HG03103 (cell line): ENCODE results near the gene BMP10.
A peak's percentile ranks its signal among the peaks of the same experiment; 100 is the strongest.

ENCODE experiments used
- ATAC-seq: cut with Tn5 transposase; IDR thresholded peaks from one replicate; pipeline ENCODE4 v1.9.1; 2021; ENCODE audit warnings: low read depth; ENCODE audit not compliant: unreplicated experiment

Gene BMP10

DNA sequence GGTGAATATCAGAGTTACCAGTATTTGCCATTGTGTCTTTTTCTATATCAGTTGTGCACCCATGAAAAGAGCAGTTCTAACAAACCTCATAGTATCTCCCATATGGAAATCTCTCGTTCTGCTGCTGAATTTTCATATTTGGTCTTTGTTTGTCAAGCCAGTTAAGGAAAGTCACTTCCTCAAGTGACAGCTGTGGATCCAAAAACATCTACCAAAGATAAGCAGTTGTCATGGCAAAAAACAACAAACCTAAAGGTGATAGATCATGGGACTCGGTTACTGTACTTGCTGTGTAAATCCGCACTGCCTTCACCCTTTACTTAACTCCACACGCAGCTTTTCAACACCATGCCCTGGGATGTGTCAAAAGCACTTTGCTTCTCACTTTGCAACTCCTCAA is 17.3 kb downstream of the BMP10 start:
- no peak for ATAC-seq

DNA sequence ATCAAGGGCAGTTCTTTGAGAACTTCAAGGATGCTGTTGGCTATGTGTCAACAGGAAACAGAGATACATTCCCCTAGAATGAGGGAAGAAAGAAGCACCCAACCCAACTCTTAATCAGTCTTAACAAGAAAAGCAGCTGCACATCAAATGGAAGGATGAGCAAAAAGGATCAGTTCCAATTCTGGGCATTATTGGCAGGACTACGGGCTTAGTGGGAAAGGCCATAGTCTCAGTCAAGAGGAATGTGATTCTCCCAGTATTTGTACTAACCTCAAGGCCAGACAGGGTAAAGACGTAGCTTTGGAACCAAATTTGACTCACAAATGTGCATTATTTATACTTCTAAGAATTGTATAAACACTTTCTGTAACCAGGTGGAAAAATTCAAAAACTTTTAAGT is 18.2 kb downstream of the BMP10 start:
- no peak for ATAC-seq

DNA sequence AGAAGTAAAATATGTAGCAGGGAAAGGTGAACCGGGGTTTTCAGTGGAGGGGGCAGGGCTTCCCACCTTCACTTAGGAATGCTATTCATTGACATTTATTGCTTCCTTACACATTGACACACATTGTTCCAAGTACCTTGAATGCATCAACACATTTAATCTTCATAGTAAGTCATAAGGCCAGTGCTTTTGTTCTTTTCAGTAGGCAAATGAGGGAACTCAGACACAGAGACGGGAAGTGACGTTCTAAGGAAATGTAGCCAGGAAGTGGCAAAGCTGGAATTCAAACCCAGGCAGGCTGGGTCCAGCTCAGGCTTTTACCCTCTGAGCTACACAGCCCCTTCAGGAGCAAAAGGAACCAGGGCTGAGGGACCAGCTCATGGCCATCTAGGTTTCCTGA is 20.7 kb downstream of the BMP10 start:
- ATAC-seq: no peak

DNA sequence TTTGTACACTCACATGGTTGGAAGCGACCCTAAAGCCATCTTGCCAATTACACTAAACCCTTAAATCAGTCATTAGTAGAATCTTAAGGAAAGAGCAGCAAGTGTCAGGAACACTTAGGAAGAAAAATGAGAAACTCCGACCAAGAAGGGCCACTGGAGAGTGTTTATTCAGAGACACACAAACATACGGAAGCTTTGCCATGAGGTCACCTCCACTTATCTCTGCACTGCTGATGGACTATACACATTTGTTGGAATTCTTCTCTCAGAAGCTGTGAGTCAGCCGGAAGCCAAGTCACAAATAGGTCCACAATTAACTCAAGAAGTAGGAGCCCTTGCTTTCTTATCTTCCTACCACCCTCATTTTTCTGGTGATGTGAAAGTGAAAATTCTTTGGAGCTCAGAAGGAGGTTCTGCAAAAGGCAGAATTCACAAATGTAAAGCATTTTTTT is 21.6 kb downstream of the BMP10 start:
- no peak for ATAC-seq

DNA sequence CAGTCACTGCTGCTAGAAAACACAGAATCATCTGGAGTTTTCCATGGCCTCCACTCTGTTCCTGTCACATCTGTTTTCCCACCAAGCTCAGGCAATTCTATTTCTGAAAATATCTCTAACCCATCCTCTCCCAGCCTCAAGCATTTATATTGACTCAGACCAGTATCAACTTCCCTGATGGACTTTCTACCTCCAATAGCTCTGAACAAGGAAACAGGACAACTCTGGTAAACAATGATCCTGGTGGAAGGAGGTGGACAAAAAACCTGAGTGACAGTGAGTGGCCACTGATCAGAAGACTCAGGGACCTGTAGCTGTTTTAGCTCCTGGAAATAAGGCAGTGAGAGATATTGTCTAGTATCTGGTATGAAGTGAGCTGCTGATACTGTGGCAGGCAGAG is 23.4 kb downstream of the BMP10 start:
- no peak for ATAC-seq

DNA sequence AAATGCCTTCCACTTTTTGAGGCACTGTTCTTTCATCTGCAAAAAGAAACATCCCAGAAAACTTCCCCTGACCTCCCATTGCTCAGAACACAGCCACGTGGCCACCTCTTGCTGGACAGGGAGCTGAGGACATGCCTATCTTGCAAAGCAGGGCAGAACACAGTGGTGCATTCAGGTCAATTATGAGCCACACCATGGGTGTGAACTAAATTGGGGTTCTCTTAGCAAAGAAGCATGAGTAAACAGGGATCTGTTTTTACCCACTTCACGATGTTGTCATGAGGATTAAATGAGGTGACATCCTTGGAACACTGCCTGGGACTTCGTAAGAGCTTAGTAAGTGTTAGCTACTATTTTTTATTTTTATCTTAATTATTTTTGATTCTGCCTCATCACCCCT is 25.1 kb downstream of the BMP10 start:
- no peak for ATAC-seq

DNA sequence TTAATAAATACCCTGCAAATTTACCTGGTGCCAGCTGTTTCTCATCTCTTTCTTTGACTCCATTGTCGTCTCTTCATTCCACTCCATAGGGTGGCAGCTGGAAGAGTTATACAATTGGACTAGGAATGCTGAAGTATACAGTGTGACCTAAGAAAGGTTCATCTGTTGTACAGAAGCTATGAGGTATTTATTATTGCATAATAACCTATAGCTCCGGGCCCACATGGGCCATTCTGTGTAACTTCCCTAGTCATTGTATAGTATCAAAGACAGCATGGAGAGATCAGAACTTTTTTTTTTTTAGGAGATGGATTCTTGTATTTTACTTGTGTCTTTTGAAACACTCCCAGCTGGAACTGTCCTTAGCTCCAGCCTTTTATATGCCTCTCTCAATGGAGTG is 26.2 kb downstream of the BMP10 start:
- no peak for ATAC-seq

DNA sequence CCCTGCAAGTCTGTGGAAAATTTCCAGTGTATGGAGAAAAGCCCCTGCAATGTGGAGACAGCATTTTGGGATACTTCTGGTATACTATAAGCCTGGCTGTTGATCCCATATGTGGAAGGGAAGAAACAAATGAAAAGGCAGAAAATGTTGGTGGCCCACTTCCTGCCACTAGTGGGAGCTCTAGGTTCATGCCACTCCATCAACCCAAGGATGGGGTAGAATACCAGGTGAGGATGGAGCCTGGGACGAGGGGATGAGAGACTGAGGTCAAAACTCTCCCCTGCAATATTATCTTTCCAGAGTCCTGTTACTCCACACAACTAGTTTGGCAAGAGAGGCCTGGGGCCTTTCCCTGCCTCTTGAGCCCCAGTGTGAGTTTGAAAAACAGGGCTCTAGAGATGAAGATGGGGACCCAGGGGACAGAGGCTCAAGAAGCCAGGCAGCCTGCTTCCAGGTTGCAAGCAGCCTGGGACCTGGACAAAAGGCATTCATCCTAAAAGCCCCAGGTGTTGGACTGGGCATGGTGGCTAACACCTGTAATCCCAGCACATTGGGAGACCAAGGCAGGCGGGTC is 31.9 kb downstream of the BMP10 start:
- ATAC-seq: no peak

DNA sequence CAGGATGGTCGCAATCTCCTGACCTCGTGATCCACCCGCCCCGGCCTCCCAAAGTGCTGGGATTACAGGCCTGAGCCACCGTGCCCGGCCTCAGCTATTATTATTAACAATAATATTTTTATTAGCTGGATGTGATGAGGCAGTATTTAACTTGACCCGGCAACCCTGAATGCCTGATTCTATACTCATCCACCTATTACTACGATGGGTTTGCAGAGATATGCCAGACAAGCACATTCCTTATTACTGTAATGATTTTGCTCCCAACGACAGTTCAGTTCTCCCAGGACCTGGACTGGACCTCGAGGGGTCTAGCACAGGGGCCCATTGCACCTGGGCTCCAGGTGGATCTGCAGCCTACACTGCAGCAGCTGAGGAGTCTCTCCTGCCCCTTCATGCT is 32.6 kb downstream of the BMP10 start:
- ATAC-seq: no peak

DNA sequence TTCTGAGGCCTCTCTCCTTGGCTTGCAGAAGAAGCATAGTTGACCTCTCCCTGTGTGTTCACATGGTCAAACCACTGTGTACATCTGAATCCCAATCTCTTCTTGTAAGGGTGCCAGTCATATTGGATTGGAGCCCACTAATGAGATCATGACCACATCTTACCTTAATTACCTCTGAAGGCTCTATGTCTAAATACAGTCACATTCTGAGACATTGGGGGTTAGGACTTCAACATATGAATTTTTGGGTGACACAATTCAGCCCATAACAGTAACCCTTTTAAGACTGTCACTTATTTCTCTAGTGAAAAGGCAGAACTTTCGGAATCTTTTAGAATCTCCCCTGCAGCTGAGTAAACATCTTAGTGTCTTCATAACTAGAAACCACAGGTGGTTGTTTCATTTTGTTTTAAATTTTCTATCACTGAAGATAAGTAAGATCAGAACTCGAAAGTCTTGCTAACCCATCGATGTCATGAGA is 33.3 kb downstream of the BMP10 start:
- ATAC-seq: peak; percentile 52

DNA sequence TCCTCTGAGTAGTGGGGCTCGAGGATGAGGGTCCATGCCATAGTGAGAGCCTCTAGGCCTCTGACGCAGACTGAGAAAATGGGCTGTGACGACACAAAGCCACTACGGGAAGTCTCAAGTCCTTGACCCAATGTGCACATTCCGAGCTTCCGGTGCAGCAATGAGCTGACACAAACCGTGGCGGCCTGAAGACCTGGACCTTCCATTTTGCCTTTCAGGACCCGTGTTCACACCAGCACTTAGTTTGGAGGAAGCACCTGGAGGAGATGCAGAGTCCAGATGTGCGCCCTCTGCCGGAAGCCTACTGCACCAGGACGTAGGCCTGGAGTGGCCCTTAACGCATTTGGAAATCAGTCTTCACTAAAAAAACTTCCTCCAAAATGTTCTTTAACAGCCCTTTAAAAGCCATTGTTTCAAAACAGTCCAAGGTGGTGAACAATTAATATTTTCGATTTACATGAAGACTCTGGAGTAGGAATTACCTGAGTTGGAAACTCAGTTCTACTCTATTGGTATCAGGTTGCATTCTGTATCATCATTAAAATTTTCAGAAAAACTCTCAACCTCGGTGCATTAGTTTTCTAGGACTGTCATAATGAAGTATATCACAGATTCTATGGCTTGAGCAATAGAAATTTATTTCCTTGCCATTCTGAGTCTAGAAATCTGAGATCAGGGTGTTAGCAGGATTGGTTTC is 33.9 kb downstream of the BMP10 start:
- no peak for ATAC-seq

DNA sequence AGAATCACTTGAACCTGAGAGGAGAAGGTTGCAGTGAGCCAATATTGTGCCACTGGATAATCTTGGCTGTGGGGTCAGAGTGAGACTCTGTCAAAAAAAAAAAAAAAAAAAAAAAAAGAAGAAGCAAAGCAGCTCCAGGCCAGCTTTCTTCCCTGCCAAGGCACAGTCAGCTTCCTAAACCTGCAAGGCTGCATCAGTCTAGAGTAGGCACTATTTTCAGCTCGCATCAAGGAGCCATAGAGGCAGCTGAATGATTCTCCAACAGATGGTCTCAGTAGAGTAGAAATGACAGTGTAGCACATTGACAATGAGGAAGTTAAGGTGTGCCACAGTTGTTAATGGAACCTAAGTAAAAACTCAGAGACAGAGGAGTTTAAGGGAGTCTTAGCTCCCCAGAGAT is 35.6 kb downstream of the BMP10 start:
- ATAC-seq: no peak

DNA sequence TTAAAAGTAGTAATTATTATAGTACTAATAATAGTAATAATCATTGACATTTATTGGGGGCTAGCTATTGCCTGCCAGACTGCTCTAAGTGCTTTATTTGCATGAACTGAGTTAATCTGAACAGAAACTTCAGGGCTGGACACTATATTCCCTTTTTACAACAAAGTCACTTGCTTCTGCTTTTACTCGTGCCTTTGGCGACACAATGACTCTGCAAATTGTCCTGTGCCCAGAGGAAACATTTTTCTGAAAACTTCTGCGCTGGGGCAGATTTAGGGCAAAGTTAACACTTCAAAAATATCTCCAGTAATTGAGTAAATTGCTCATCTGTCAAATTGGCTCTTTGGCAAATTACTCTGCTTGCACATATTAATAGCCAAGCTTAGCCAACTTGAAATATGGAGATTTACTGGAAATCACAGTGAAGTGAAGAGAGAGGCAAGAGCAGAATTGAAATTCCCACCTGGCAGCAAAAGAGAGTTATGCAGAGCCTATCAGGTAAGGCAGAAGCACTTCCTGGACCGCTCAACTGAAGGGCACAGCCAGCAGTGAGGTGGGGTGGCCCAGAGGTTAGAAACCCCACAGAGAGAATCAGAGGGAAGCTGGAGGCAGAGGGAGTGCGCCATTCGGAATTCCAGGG is 36.3 kb downstream of the BMP10 start:
- ATAC-seq: no peak

DNA sequence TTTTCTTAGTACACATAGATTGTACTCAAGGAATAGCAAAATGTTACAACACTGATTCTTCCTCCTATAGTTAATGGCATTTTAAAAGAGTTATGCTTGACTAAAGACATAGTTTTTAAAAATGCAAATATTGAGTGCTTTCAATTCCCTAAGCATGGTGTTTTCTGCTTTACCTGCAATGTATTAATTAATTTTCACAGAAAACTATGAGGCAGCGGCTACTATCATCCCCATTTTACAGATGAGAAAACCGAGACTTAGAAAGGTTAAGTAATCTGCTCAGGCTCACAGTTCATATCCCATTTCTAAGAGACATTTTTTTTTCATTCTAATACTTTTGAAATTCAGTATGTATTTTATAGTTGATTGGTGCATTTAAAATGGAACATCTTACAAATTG is 38.0 kb downstream of the BMP10 start:
- ATAC-seq: no peak

DNA sequence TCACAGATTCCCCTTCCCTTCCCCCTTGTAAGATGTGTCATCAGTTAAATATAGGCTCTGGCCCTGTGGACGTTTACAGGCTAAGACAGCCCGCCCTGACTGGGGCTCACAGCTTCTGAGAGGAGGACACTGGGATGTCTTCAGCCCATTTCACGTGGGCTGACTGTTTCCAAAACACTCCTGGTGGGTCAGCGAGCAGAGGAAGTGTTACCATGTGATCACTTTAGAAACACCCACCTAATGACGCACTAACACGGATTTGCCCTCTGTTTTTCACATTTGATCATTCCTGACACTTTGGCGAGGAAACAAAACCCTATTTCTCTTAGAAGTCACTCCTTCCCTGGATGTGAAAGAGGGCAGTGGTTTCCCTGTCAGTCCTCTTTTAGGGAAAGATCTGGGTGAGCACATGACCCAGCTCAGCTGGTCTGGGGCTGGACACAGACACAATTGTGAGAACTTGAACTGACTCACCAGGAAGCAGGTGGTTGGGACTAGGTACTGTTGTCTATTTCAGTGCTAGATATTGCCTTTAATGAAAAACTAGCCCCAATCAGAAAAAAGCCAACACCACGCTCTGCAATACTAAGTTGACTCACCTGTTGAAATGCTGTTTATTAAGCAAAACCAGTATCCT is 38.8 kb downstream of the BMP10 start:
- peak; percentile 60 for ATAC-seq

DNA sequence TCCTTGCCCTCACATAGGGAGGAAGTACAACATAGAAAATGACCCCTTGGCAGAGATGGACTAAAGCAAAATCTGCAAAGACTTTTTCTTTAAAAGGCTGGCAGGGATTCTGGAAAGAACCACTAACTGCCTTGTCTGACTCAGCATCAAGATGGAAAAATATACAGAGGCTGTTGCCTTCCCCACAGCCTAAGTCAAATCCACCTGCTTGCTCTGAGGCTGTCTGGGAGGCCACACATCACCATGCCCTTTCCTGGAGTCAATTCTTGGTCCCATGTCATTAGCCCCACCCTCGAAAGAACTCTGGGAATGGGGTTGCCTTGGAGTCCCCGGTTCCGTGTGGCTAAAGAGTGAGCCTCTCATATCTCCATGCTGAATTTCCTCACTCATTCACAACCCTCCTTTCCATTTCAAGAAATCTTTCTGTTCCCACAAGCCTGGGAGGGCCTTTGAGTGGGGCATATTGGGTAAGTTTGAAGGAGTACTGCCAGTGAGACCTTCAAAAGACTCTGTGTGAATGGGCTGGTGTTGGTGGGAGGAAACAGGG is 39.4 kb downstream of the BMP10 start:
- no peak for ATAC-seq

DNA sequence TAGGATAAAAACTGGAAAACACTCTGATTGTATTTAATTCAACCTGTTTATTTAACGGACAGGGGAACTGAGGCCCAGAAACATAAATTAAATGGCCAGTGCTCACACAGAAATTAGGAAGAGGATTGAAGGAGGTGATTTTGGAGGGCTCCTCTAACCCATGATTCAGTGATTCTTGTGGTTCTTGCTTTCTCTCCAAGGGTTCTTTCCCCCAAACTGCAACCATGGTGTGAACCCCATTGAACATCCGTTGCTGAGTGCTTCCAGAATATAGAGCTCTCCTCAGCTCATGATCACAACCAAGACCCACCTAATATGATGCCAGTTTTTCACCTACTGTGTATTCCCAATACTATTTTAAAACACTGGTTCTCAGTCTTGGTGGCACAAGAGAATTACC is 41.4 kb downstream of the BMP10 start:
- no peak for ATAC-seq

DNA sequence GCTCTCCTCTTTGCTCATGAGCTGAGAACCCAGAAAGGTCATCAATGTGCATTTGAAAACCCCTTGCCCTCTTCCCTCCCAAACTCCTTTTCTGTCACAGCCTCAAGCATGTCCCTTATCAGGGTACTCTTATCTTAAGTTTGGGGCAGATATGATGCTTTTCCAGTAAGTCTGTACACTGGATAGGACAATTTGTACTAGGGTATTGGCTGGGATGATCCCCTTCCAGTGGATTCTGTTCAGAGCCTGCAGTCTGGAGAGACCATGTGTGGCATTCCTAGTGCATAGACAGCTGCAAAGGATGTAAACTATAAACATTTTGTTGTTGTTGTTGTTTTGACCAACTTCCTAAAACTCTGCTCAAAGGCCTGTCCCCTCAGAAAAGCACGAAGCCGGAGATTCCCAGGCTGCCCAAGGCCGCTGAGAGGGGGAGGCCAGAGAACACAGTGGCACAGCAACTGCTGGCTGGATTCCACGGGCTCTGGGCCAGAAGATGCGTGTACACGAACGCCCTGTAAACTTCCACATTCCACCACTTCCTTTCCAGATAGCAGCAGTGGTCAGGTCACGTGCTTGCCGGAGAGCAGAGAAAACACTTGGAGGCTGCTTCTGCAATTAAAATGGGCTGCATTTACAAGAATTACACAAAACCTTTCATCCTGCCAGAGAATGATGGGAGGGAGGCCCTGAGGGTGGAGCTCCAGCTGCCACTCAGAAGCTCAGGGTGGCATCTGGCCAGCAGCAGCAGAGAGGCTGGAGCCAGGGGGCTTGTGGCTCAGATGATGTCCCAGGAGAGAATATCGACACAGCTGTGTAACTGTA is 42.1 kb downstream of the BMP10 start:
- no peak for ATAC-seq

DNA sequence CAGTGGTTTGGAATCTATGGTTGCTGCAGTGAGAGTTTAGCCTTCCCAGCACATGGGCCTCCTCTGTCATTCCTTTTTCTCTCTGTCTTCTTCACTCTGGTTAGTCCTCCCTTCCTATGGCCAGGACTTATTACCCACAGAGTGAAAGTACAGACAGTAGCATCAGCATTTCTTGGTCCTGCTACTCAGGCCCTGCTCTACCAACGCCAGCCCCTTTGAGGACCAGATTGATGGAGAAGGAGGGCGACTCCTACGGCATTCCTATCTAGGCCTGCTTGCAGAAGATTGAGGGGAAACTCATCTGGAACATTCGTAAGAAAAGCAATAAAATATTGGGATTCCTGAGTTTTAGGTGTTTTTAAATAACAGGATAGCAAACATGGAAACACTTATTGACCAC is 43.5 kb downstream of the BMP10 start:
- ATAC-seq: no peak

DNA sequence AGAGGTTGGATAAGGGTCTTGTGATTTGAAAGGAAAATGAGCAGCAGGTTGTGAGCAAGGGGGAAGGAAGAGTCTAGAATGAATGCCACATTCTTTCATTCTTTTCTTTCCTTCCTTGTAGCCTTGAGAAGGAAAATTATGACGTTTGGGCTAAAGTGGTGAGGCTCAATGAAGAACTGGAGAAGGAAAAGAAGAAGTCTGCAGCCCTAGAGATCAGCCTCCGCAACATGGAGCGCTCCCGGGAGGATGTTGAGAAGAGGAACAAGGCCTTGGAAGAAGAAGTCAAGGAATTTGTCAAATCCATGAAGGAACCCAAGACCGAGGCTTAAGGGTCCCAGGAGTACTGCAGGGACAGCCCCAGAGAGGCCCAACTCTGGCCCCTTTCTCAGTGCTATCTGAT is 45.3 kb downstream of the BMP10 start:
- ATAC-seq: no peak
